ENCODE results near the gene ABCB11.
"Not testable (repeated sequence)": the region's sequence is repeated elsewhere in the genome, so short reads cannot be mapped to it uniquely, and the experiment has no call there.

The ABCB11 gene

GRCh38 chr2:168969865-168970264 is 61.3 kb downstream of the ABCB11 start:
- DNase-seq = no peak

GRCh38 chr2:168968342-168968741 is 62.8 kb downstream of the ABCB11 start:
- DNase-seq = no peak

GRCh38 chr2:168964251-168964807 is 66.8 kb downstream of the ABCB11 start:
- DNase-seq = no peak

GRCh38 chr2:168962636-168963035 is 68.5 kb downstream of the ABCB11 start:
- no peak for DNase-seq

- peak; percentile 74 for DNase-seq
Observed at GRCh38 chr2:168961450-168962229, 69.5 kb downstream of the ABCB11 start.

- no peak for DNase-seq
Observed at GRCh38 chr2:168956392-168956791, 74.7 kb downstream of the ABCB11 start.

GRCh38 chr2:168955321-168955720 is 75.8 kb downstream of the ABCB11 start:
- DNase-seq = no peak

GRCh38 chr2:168954256-168954655 is 76.9 kb downstream of the ABCB11 start:
- DNase-seq = no peak

- DNase-seq = no peak
Observed at GRCh38 chr2:168952424-168952823, 78.7 kb downstream of the ABCB11 start.

- no peak for DNase-seq
Observed at GRCh38 chr2:168951871-168952270, 79.3 kb downstream of the ABCB11 start.

- DNase-seq = no peak
Observed at GRCh38 chr2:168949324-168949723, 81.8 kb downstream of the ABCB11 start.

- peak; percentile 39 for DNase-seq
Observed at GRCh38 chr2:168948621-168949212, 82.4 kb downstream of the ABCB11 start.

GRCh38 chr2:168945508-168945907 is 85.6 kb downstream of the ABCB11 start:
- no peak for DNase-seq

- no peak for DNase-seq
Observed at GRCh38 chr2:168944065-168944464, 87.1 kb downstream of the ABCB11 start.

GRCh38 chr2:168941297-168941696 is 89.8 kb downstream of the ABCB11 start:
- DNase-seq = no peak

- no peak for DNase-seq
Observed at GRCh38 chr2:168939918-168940317, 91.2 kb downstream of the ABCB11 start.

GRCh38 chr2:168939061-168939460 is 92.1 kb downstream of the ABCB11 start:
- DNase-seq = no peak

GRCh38 chr2:168935810-168936581 is 95.1 kb downstream of the ABCB11 start:
- DNase-seq = no peak

- DNase-seq = no peak
Observed at GRCh38 chr2:168934826-168935225, 96.3 kb downstream of the ABCB11 start.

- DNase-seq = not testable (repeated sequence)
Observed at GRCh38 chr2:168932174-168932573, 99.0 kb downstream of the ABCB11 start.

GRCh38 chr2:168930242-168930641 is 100.9 kb downstream of the ABCB11 start:
- DNase-seq = no peak

GRCh38 chr2:168929031-168929430 is 102.1 kb downstream of the ABCB11 start:
- DNase-seq = no peak

- DNase-seq = no peak
Observed at GRCh38 chr2:168928113-168928831, 102.9 kb downstream of the ABCB11 start.
